Coronary artery (tissue), 2 donors: ENCODE measurements around the gene CRYBA2.

ENCODE experiments used
- DNase-seq: peaks from one replicate; pipeline ENCODE4 v3.0.0-alpha.2; 2017; ENCODE audit warnings: low spot score
- H3K27ac ChIP-seq, 2 donors: fragments of 200-600 bp; sonication (generic); one replicate each; pipeline ENCODE4 v1.5.1; 2016 to 2019
- H3K4me3 ChIP-seq: fragments of 200-600 bp; sonication (generic); 2 replicates; pipeline ENCODE4 v1.5.1; 2016; ENCODE audit warnings: mild to moderate bottlenecking, moderate library complexity
- CTCF ChIP-seq: fragments of 200-600 bp; sonication (generic); IDR thresholded peaks from one replicate; pipeline ENCODE4 v1.5.1; 2019; ENCODE audit warnings: antibody characterized with exemption

CRYBA2 gene

GRCh38 chr2:219028996-219029828, 36.0 kb upstream of the CRYBA2 start:
- no peak overlapping the region for H3K27ac ChIP-seq
- no peak for TF ChIP-seq CTCF
- DNase-seq = no peak
- no peak overlapping the region for H3K4me3 ChIP-seq

DNA sequence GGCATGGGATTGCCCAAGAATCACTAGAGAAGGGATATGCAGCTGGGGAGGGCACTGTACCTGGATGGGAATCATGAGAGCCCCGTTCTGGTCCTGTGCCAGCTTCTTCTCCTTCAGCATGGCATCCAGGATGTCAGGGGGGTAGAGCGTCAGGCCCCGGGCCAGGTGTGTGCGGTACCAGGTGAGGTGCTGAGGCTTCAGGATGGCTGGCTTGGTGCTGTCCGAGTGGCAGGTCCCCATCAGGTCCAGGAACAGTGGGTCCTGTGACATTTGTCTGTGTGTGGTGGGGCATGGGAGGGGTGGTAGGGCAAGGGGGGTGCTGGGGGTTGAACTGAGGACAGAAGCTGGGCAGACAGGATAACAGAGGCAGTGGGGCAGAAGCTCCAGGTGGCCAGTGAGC, 34.9 kb upstream of the CRYBA2 start:
- H3K27ac ChIP-seq = no peak overlapping the region
- no peak overlapping the region for H3K4me3 ChIP-seq
- no peak for DNase-seq
- TF ChIP-seq CTCF = no peak

DNA sequence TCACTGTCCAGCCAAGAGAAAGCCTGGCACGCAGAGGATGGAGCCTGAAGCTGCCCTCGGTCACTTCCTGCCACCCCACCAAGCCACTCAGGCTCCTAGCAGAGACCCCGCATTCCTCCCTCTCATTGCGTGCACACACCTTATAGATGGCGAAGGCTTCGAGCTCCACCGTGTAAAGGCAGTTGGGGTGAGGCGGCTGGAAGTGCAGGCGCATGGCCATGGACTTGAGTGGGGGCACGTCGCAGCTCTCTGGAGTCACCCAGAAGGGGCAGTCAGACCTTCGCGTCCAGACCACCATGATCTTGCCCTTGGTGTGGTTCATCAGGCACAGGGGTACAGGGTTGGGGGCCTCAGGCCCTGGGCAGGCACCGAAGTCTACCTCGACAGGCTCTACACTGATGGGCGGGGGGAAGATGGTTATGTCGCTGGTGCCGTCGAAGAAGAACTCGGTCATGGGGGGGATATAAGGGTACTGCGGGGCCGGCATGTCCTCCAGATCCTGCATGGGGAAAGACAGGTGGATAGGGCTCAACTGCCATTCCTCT, 34.4 kb upstream of the CRYBA2 start:
- no peak for TF ChIP-seq CTCF
- H3K27ac ChIP-seq = no peak overlapping the region

DNA sequence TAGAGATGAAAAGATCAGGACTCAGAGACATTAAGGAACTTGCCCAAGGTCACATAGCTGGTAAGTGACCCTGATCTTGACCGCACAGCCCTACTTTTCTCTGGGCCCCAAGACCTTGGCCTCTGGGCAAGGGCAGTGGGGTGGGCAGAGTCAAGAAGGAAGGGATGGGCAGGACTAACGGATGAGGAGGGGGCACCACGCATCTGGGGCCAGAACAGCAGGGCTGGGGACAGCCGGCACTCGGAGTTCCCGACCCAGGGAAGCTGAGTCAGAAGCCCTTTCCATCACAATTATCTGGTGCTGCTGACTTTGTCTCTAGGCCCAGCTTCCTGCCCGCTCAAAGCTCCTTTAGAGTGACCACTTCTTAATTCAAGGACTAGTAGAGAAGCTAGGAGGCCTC, 33.7 kb upstream of the CRYBA2 start:
- H3K27ac ChIP-seq = no peak overlapping the region

More for the DNA sequence above, 34.4 kb upstream of the CRYBA2 start:
- H3K4me3 ChIP-seq = no peak overlapping the region
- DNase-seq = no peak

GRCh38 chr2:219025637-219026585, 32.7 kb upstream of the CRYBA2 start:
- no peak for TF ChIP-seq CTCF
- H3K27ac ChIP-seq = no peak overlapping the region
- DNase-seq = no peak
- H3K4me3 ChIP-seq = no peak overlapping the region

More for the DNA sequence above, 33.7 kb upstream of the CRYBA2 start:
- no peak for DNase-seq
- no peak for TF ChIP-seq CTCF
- no peak overlapping the region for H3K4me3 ChIP-seq

DNA sequence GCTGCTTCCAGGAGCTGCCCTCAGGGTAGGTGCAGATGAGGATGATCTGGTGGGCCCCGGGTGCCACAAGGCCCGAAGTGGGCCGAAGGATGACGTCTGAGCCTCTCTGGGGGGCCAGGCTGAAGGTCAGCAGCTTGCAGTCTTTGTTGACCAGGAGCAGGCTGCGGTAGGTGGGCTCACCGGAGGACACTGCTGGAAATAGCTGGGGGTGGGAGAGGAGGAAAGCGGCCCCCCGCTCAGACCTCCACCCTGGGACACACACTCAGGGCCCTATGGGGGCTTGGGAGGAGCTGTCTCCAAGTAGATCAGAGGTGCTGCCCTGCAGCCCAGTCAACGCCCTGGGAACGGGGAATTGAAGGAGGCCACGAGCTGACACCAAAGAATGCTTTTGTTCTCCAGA, 30.8 kb upstream of the CRYBA2 start:
- DNase-seq = no peak
- Histone ChIP-seq H3K4me3 (no peak overlapping the region), H3K27ac (no peak overlapping the region)
- TF ChIP-seq CTCF = no peak
